Brain microvascular endothelial cell (primary cell): ENCODE data around the gene RPS3A.

Source experiments
- DNase-seq: peaks from one replicate; pipeline ENCODE4 v3.0.0-alpha.2; 2020
- H3K27ac ChIP-seq: fragments of 250-450 bp; sonication (Bioruptor Pico); 2 replicates; pipeline ENCODE4 v1.5.1; 2020; ENCODE audit warnings: mild to moderate bottlenecking, moderate library complexity
- H3K27me3 ChIP-seq: fragments of 250-450 bp; sonication (Bioruptor Pico); replicated peaks from 2 replicates; pipeline ENCODE4 v1.5.1; 2020; ENCODE audit warnings: mild to moderate bottlenecking
- H3K36me3 ChIP-seq: fragments of 250-450 bp; sonication (Bioruptor Pico); replicated peaks from 2 replicates; pipeline ENCODE4 v1.5.1; 2020; ENCODE audit warnings: mild to moderate bottlenecking
- H3K4me3 ChIP-seq: 2 replicates; pipeline ENCODE4 v1.5.1; 2011; ENCODE audit warnings: low read depth, mild to moderate bottlenecking, control low read depth, low read length, moderate library complexity
- CTCF ChIP-seq: IDR thresholded peaks from 2 replicates; pipeline ENCODE4 v1.5.1; 2011; ENCODE audit warnings: low read depth, mild to moderate bottlenecking, moderate library complexity, low read length, control low read depth, inconsistent platforms; ENCODE audit errors: missing control alignments
- in situ Hi-C: cut with HindIII; loops from 2 replicates; pipeline ENCODE4 v1.10.0; 2017; ENCODE audit warnings: low sequenced_read_pairs, low pct_ligation_motif_present

RPS3A gene

GRCh38 chr4:151152028-151152427 lies 52.6 kb downstream of the RPS3A start:
- in situ Hi-C loops: no loop called here
- Histone ChIP-seq H3K27ac (no peak overlapping the region), H3K36me3 (peaks cover 12% of the 10 kb centered on the region), H3K27me3 (no peaks in the 10 kb centered on the region), H3K4me3 (no peak overlapping the region)
- TF ChIP-seq CTCF: no peak
- no peak for DNase-seq

- in situ Hi-C loops: no loop called here
Observed at GRCh38 chr4:151153585-151153984, 54.2 kb downstream of the RPS3A start.

More at GRCh38 chr4:151153585-151153984, 54.2 kb downstream of the RPS3A start:
- TF ChIP-seq CTCF: no peak
- H3K4me3 ChIP-seq: no peak overlapping the region
- no peak overlapping the region for H3K27ac ChIP-seq
- no peaks in the 10 kb centered on the region for H3K27me3 ChIP-seq
- no peak for DNase-seq
- peaks cover 3% of the 10 kb centered on the region for H3K36me3 ChIP-seq
